ENCODE results near the gene EEIG1. TPM values are rescaled to one million over a fixed set of nuclear protein-coding genes. Genes with fewer than 3 reads are reported as not detected.
A peak's percentile ranks its signal among the peaks of the same experiment; 100 is the strongest.
"Not testable (repeated sequence)": the region's sequence is repeated elsewhere in the genome, so short reads cannot be mapped to it uniquely, and the experiment has no call there.

EEIG1 gene
- total RNA-seq (2014; rRNA removed; shearing (Covaris generic)), result 16.9 and 27.1 TPM in 2 replicates

- Histone ChIP-seq H3K27me3 (ENCODE audit: control insufficient read depth, insufficient read depth, low read length) (no peaks in the 10 kb centered on the region), H3K4me3 (ENCODE audit: insufficient read depth, low read depth, low read length) (peak within 1 kb of the TSS; percentile 84), H3K36me3 (replicated peaks; ENCODE audit: control insufficient read depth, insufficient read depth, low read length) (peaks cover 2% of the 10 kb centered on the region)
- peak; percentile 99 for DNase-seq
These were observed at the start of gene EEIG1 for GRCh38 chr9:127980706-127981558. EEIG1 (minus strand) TSS chr9:127980989; CDS start chr9:127980137, 852 bp downstream.

DNA sequence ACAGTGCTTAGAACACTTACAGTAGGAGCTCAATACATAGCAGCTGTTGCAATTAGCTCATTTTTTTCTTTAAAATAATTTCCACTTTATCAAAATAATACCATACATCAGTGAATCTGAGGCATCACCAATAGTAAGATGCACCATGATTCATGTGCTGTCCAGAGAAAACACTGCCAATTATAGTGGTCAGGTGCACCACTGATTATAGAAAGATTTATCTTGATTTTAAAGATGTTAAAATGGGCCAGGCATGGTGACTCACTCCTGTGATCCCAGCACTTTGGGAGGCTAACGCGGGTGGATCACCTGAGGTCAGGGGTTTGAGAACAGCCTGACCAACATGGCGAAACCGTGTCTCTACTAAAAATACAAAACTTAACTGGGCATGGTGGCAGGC lies 46.9 kb upstream of the EEIG1 start:
- DNase-seq, result no peak
- H3K4me3 ChIP-seq (ENCODE audit: insufficient read depth, low read depth, low read length), result no peak overlapping the region
- no peaks in the 10 kb centered on the region for H3K27me3 ChIP-seq (ENCODE audit: control insufficient read depth, insufficient read depth, low read length)
- H3K36me3 ChIP-seq (replicated peaks; ENCODE audit: control insufficient read depth, insufficient read depth, low read length), result no peaks in the 10 kb centered on the region

- Histone ChIP-seq H3K36me3 (replicated peaks; ENCODE audit: control insufficient read depth, insufficient read depth, low read length) (no peaks in the 10 kb centered on the region), H3K4me3 (ENCODE audit: insufficient read depth, low read depth, low read length) (no peak overlapping the region)
These were observed 46.2 kb upstream of the EEIG1 start for GRCh38 chr9:128026773-128027541.

GRCh38 chr9:128026255-128026772 lies 45.5 kb upstream of the EEIG1 start:
- Histone ChIP-seq H3K27me3 (ENCODE audit: control insufficient read depth, insufficient read depth, low read length) (no peaks in the 10 kb centered on the region), H3K36me3 (replicated peaks; ENCODE audit: control insufficient read depth, insufficient read depth, low read length) (no peaks in the 10 kb centered on the region), H3K4me3 (ENCODE audit: insufficient read depth, low read depth, low read length) (no peak overlapping the region)
- DNase-seq, result no peak

More at GRCh38 chr9:128026773-128027541, 46.2 kb upstream of the EEIG1 start:
- DNase-seq, result no peak
- H3K27me3 ChIP-seq (ENCODE audit: control insufficient read depth, insufficient read depth, low read length), result no peaks in the 10 kb centered on the region

GRCh38 chr9:128025736-128026135 lies 44.9 kb upstream of the EEIG1 start:
- Histone ChIP-seq H3K4me3 (ENCODE audit: insufficient read depth, low read depth, low read length) (no peak overlapping the region), H3K36me3 (replicated peaks; ENCODE audit: control insufficient read depth, insufficient read depth, low read length) (no peaks in the 10 kb centered on the region), H3K27me3 (ENCODE audit: control insufficient read depth, insufficient read depth, low read length) (no peaks in the 10 kb centered on the region)
- DNase-seq, result no peak

DNA sequence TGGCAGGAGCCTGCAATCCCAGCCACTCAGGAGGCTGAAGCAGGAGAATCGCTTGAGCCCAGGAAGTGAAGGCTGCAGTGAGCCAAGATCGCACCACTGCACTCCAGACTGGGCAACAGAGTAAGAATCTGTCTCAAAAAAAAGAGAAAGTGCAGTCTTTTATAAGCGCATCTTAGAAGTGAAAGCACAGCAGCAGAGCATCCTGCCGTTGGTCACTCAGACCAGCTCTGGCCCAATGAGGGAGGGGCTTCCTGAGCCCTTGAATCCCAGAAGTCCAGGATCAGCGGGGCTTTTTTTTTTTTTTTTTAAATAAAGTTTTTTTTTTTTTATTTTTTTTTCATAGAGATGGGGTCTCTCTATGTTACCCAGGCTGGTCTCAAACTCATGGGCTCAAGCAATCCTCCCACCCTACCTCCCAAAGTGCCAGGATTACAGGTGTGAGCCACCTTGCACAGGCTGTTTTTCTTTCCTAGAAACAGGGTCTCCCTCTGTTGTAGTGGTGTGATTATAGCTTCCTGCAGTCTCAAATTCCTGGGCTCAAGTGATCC lies 44.0 kb upstream of the EEIG1 start:
- DNase-seq, result no peak
- no peaks in the 10 kb centered on the region for H3K36me3 ChIP-seq (replicated peaks; ENCODE audit: control insufficient read depth, insufficient read depth, low read length)
- H3K27me3 ChIP-seq (ENCODE audit: control insufficient read depth, insufficient read depth, low read length), result no peaks in the 10 kb centered on the region
- no peak overlapping the region for H3K4me3 ChIP-seq (ENCODE audit: insufficient read depth, low read depth, low read length)

GRCh38 chr9:128023671-128024070 lies 42.9 kb upstream of the EEIG1 start:
- not testable (repeated sequence) for H3K27me3 ChIP-seq (ENCODE audit: control insufficient read depth, insufficient read depth, low read length); H3K36me3 ChIP-seq (replicated peaks; ENCODE audit: control insufficient read depth, insufficient read depth, low read length); H3K4me3 ChIP-seq (ENCODE audit: insufficient read depth, low read depth, low read length); DNase-seq

DNA sequence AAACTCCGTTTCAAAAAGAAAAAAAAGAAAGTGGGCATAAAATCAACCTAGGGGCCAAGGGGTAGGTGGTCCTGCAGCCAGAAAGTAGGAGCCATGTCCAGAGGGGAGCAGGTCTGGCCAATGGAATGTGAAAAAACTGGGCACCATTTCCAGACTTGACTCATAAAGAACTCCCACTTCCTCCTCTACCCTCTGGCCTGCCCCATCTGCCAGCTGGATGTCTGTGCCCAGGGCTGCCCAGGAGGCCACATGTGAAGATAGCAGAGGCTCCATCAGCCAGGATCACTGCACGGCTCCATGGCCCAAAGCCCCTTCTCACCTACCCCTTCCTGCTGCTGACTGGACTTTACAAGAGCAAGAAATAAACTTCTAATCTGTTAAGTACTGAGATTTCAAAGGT lies 42.1 kb upstream of the EEIG1 start:
- Histone ChIP-seq H3K36me3 (replicated peaks; ENCODE audit: control insufficient read depth, insufficient read depth, low read length) (no peaks in the 10 kb centered on the region), H3K27me3 (ENCODE audit: control insufficient read depth, insufficient read depth, low read length) (no peaks in the 10 kb centered on the region), H3K4me3 (ENCODE audit: insufficient read depth, low read depth, low read length) (no peak overlapping the region)
- no peak for DNase-seq

- H3K36me3 ChIP-seq (replicated peaks; ENCODE audit: control insufficient read depth, insufficient read depth, low read length), result no peaks in the 10 kb centered on the region
These were observed 40.3 kb upstream of the EEIG1 start for GRCh38 chr9:128021098-128021497.

GRCh38 chr9:128020692-128021091 lies 39.9 kb upstream of the EEIG1 start:
- Histone ChIP-seq H3K4me3 (ENCODE audit: insufficient read depth, low read depth, low read length) (no peak overlapping the region), H3K27me3 (ENCODE audit: control insufficient read depth, insufficient read depth, low read length) (no peaks in the 10 kb centered on the region), H3K36me3 (replicated peaks; ENCODE audit: control insufficient read depth, insufficient read depth, low read length) (no peaks in the 10 kb centered on the region)
- peak; percentile 71 for DNase-seq

More at GRCh38 chr9:128021098-128021497, 40.3 kb upstream of the EEIG1 start:
- Histone ChIP-seq H3K27me3 (ENCODE audit: control insufficient read depth, insufficient read depth, low read length) (no peaks in the 10 kb centered on the region), H3K4me3 (ENCODE audit: insufficient read depth, low read depth, low read length) (no peak overlapping the region)
- no peak for DNase-seq

- no peak for DNase-seq
- H3K36me3 ChIP-seq (replicated peaks; ENCODE audit: control insufficient read depth, insufficient read depth, low read length), result no peaks in the 10 kb centered on the region
- H3K4me3 ChIP-seq (ENCODE audit: insufficient read depth, low read depth, low read length), result no peak overlapping the region
- no peaks in the 10 kb centered on the region for H3K27me3 ChIP-seq (ENCODE audit: control insufficient read depth, insufficient read depth, low read length)
These were observed 34.9 kb upstream of the EEIG1 start for GRCh38 chr9:128015696-128016095.

DNA sequence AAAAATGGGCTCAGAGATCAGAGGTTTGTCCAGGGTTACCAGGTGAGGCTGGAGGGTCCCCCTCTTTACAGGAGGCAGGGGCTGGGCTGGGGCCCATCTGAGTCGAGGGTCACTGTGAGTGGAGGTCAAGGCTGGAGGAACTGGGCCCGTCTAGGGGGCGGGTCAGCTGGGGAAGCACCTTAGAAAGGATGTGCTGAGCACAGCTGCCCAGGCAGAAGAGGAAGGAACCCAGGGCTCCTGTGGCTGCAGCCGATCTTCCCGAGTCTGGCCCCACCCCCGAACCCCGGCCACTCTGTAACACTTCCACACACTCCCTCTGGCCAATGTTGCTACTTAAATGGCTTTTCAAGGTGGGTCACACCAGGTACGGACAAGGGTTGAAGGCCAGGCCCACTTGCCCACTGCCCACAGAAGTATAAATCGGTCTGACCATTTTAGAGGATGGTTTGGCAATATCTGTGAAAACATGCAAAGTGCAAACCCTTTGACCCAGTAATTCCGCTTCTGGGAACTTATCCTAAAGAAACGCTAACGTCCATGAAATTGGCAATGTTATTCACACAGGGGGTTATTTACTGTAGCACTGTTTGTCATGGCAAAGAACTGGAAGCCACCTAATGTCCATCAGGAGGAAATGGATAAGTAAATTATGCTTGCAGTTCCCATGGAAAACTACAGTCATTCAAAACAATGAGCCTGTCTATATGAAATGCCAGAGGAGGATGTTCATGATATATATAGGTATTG lies 30.5 kb upstream of the EEIG1 start:
- peak; percentile 63 for DNase-seq
- no peak overlapping the region for H3K4me3 ChIP-seq (ENCODE audit: insufficient read depth, low read depth, low read length)
- no peaks in the 10 kb centered on the region for H3K27me3 ChIP-seq (ENCODE audit: control insufficient read depth, insufficient read depth, low read length)
- no peaks in the 10 kb centered on the region for H3K36me3 ChIP-seq (replicated peaks; ENCODE audit: control insufficient read depth, insufficient read depth, low read length)

GRCh38 chr9:128009639-128010038 lies 28.9 kb upstream of the EEIG1 start:
- no peaks in the 10 kb centered on the region for H3K27me3 ChIP-seq (ENCODE audit: control insufficient read depth, insufficient read depth, low read length)
- no peak for DNase-seq
- H3K36me3 ChIP-seq (replicated peaks; ENCODE audit: control insufficient read depth, insufficient read depth, low read length), result no peaks in the 10 kb centered on the region
- H3K4me3 ChIP-seq (ENCODE audit: insufficient read depth, low read depth, low read length), result no peak overlapping the region

GRCh38 chr9:128008171-128008570 lies 27.4 kb upstream of the EEIG1 start:
- Histone ChIP-seq H3K4me3 (ENCODE audit: insufficient read depth, low read depth, low read length) (no peak overlapping the region), H3K36me3 (replicated peaks; ENCODE audit: control insufficient read depth, insufficient read depth, low read length) (no peaks in the 10 kb centered on the region), H3K27me3 (ENCODE audit: control insufficient read depth, insufficient read depth, low read length) (no peaks in the 10 kb centered on the region)
- no peak for DNase-seq

Data from H7 (cell line).